Neural cell (in vitro differentiated cells): ENCODE measurements around the gene ZNF43. TPM values are rescaled to one million over a fixed set of nuclear protein-coding genes. Genes with fewer than 3 reads are reported as not detected.
A peak's percentile ranks its signal among the peaks of the same experiment; 100 is the strongest.
"Not testable (repeated sequence)": the region's sequence is repeated elsewhere in the genome, so short reads cannot be mapped to it uniquely, and the experiment has no call there.

ENCODE experiments used
- H2AFZ ChIP-seq: fragments of 200-600, 300-800 bp; sonication (generic), shearing (Covaris generic); 2 replicates; pipeline ENCODE4 v1.6.0; 2014; ENCODE audit warnings: low read depth, mild to moderate bottlenecking, antibody characterized with exemption, low read length, moderate library complexity
- H3F3A ChIP-seq: fragments of 200-600 bp; shearing (Covaris generic); 2 replicates; pipeline ENCODE4 v1.6.1; 2016; ENCODE audit warnings: mild to moderate bottlenecking, moderate library complexity, mixed read lengths, antibody characterized with exemption, low read length; ENCODE audit not compliant: insufficient read depth, poor library complexity, severe bottlenecking
- H3K27ac ChIP-seq: fragments of 200-600, 300-800 bp; sonication (generic), shearing (Covaris generic); 2 replicates; pipeline ENCODE4 v1.5.1; 2014; ENCODE audit warnings: mild to moderate bottlenecking, low read length, moderate library complexity
- H3K27me3 ChIP-seq: fragments of 300-800, 200-600 bp; sonication (generic), shearing (Covaris generic); 2 replicates; pipeline ENCODE4 v1.6.0; 2014; ENCODE audit warnings: mild to moderate bottlenecking, low read depth, low read length, moderate library complexity; ENCODE audit not compliant: insufficient read depth
- H3K36me3 ChIP-seq: fragments of 300-800, 200-600 bp; sonication (generic), shearing (Covaris generic); 2 replicates; pipeline ENCODE4 v1.5.1; 2014; ENCODE audit warnings: mild to moderate bottlenecking, antibody characterized with exemption, low read length, moderate library complexity; ENCODE audit not compliant: insufficient read depth
- H3K4me2 ChIP-seq: fragments of 300-800, 200-600 bp; sonication (generic), shearing (Covaris generic); 2 replicates; pipeline ENCODE4 v1.6.0; 2014; ENCODE audit warnings: mild to moderate bottlenecking, low read length
- H3K4me3 ChIP-seq: fragments of 300-800, 200-600 bp; sonication (generic), shearing (Covaris generic); 2 replicates; pipeline ENCODE4 v1.5.1; 2014; ENCODE audit warnings: mild to moderate bottlenecking, low read length, moderate library complexity
- H3K79me2 ChIP-seq: fragments of 200-600 bp; shearing (Covaris generic); replicated peaks from 2 replicates; pipeline ENCODE4 v1.6.0; 2014; ENCODE audit warnings: mild to moderate bottlenecking, low read length, moderate library complexity; ENCODE audit not compliant: insufficient read depth
- H3K9ac ChIP-seq: fragments of 300-800, 200-600 bp; sonication (generic), shearing (Covaris generic); 2 replicates; pipeline ENCODE4 v1.6.1; 2016; ENCODE audit warnings: mild to moderate bottlenecking, low read length, mixed read lengths
- H3K9me2 ChIP-seq: fragments of 200-600 bp; shearing (Covaris generic); 2 replicates; pipeline ENCODE4 v1.6.1; 2016; ENCODE audit warnings: mild to moderate bottlenecking, low read length, mixed read lengths; ENCODE audit not compliant: insufficient read depth
- H3K9me3 ChIP-seq: fragments of 200-600, 300-800 bp; sonication (generic), shearing (Covaris generic); 2 replicates; pipeline ENCODE4 v1.6.1; 2016; ENCODE audit warnings: mild to moderate bottlenecking, mixed run types, low read length, moderate library complexity, mixed read lengths
- H4K20me1 ChIP-seq: fragments of 200-600 bp; shearing (Covaris generic); 2 replicates; pipeline ENCODE4 v1.6.1; 2016; ENCODE audit warnings: mild to moderate bottlenecking, mixed run types; ENCODE audit not compliant: insufficient read depth
- EP300 ChIP-seq: fragments of 450-650 bp; conservative IDR thresholded peaks from 2 replicates; pipeline ENCODE4 v1.6.1; 2014; ENCODE audit warnings: antibody characterized with exemption, mild to moderate bottlenecking, moderate library complexity; ENCODE audit not compliant: poor library complexity, severe bottlenecking
- EZH2 ChIP-seq: fragments of 200-600, 300-800 bp; shearing (Covaris generic), sonication (generic); IDR thresholded peaks from 2 replicates; pipeline ENCODE4 v1.6.1; 2014; ENCODE audit warnings: antibody characterized with exemption, low read length, borderline replicate concordance, mild to moderate bottlenecking; ENCODE audit not compliant: insufficient read depth, poor library complexity, severe bottlenecking
- MXI1 ChIP-seq: fragments of 450-650 bp; conservative IDR thresholded peaks from 2 replicates; pipeline ENCODE4 v1.6.1; 2014; ENCODE audit warnings: antibody characterized with exemption, mild to moderate bottlenecking; ENCODE audit not compliant: poor library complexity, severe bottlenecking
- POLR2AphosphoS5 ChIP-seq: IDR thresholded peaks from 2 replicates; pipeline ENCODE4 v1.6.1; 2012
- RAD21 ChIP-seq: fragments of 450-650 bp; conservative IDR thresholded peaks from 2 replicates; pipeline ENCODE4 v1.6.1; 2014; ENCODE audit warnings: antibody characterized with exemption, mild to moderate bottlenecking, moderate library complexity
- SMC3 ChIP-seq: fragments of 450-650 bp; conservative IDR thresholded peaks from 2 replicates; pipeline ENCODE4 v1.6.1; 2014; ENCODE audit warnings: antibody characterized with exemption, mild to moderate bottlenecking, moderate library complexity; ENCODE audit not compliant: poor library complexity
- TAF1 ChIP-seq: IDR thresholded peaks from 2 replicates; pipeline ENCODE4 v1.6.1; 2012; ENCODE audit warnings: low read depth
- polyA minus RNA-seq: library from RNA; depleted of rRNA, polyadenylated mRNA; stranded (reverse); fragments of >200 nt; gene quantifications from 2 replicates; pipeline ENCODE4 v1.2.3, GENCODE V29; 2014
- polyA plus RNA-seq: library from polyadenylated mRNA; depleted of rRNA; stranded (reverse); fragments of >200 nt; gene quantifications from 2 replicates; pipeline ENCODE4 v1.2.3, GENCODE V29; 2014
- TF ChIP-seq, protein P1 (sequence below): fragments of 450-650 bp; IDR thresholded peaks from 2 replicates; pipeline ENCODE4 v1.5.1; 2014; ENCODE audit warnings: antibody characterized with exemption, mild to moderate bottlenecking, moderate library complexity; ENCODE audit not compliant: poor library complexity, severe bottlenecking
- TF ChIP-seq, protein P2 (sequence below): IDR thresholded peaks from 2 replicates; pipeline ENCODE4 v1.6.1; 2012; ENCODE audit warnings: borderline replicate concordance

The ZNF43 gene
- polyA plus RNA-seq = 16.3 and 18.1 TPM in 2 replicates
- polyA minus RNA-seq = 66.0 and 82.2 TPM in 2 replicates

DNA sequence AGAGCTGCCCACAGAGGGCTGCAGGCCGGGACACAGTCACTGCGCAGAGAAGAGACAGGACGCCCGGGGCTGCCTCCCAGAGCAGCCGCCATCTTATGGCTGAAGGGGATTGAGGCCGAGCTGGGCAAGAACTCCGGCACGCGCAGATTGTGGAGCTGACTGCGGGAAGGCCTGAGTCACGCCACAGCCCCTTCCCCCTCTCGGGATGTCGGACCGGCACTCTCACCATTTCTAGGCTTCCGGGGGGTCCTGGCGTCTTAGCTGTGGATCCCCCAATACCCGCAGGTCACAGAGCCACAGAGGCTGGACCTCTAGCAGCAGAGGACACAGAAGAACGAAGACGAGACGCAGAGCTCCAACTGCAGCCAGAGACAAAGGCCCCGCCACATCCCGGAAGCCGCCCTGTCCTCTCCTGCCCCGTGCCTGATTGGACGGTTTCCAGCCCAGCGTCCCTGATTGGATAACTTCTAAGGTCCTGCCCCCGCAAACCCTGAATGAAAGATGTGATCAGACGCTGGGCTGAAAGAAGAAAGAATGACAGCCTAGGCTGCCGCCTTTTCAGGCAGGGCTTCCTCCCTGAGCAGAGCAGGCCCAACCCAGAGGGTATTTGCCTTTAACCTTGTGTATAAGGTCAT is at the start of gene ZNF43:
ZNF43 (minus strand) TSS at position 373 of the 635 bp plus-strand sequence; CDS start at position 229, 144 bp downstream.
- H3K9me2 ChIP-seq = no peaks in the 10 kb centered on the region
- H4K20me1 ChIP-seq = no peaks in the 10 kb centered on the region
- peaks cover 17% of the 10 kb centered on the region for H3K36me3 ChIP-seq

DNA sequence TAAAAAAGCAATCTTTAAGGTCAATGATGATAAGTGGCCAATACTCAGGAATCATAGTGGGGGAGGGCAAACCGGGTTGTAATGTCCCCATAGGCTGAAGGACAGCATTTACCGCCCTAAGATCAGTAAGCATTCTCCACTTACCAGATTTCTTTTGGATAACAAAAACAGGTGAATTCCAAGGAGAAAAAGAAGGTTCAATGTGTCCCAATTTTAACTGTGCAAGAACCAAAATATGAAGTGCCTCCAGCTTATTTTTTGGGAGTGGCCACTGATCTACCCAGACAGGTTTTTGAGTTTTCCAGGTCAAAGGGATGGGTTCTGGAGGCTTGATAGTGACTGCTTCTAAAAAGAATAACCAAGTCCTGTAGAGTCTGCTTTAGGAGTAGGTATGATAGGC is 49.5 kb upstream of the ZNF43 start:
- H3K27ac ChIP-seq, H3K4me2 ChIP-seq, H3K4me3 ChIP-seq, H3K9ac ChIP-seq, H2AFZ ChIP-seq, H3F3A ChIP-seq, H3K9me2 ChIP-seq, H3K36me3 ChIP-seq, H3K9me3 ChIP-seq, H3K79me2 ChIP-seq, H3K27me3 ChIP-seq, H4K20me1 ChIP-seq: not testable (repeated sequence)

More for the DNA sequence above, at the start of gene ZNF43:
- no peaks in the 10 kb centered on the region for H3K27me3 ChIP-seq
- H3K4me3 ChIP-seq = peak within 1 kb of the TSS; percentile 80
- TF ChIP-seq EZH2 (no peak), RAD21 (peak; percentile 26), SMC3 (no peak), MXI1 (peak; percentile 84), TAF1 (peak; percentile 96), POLR2AphosphoS5 (peak; percentile 97), EP300 (peak; percentile 67)
- TF ChIP-seq, protein P1, sequence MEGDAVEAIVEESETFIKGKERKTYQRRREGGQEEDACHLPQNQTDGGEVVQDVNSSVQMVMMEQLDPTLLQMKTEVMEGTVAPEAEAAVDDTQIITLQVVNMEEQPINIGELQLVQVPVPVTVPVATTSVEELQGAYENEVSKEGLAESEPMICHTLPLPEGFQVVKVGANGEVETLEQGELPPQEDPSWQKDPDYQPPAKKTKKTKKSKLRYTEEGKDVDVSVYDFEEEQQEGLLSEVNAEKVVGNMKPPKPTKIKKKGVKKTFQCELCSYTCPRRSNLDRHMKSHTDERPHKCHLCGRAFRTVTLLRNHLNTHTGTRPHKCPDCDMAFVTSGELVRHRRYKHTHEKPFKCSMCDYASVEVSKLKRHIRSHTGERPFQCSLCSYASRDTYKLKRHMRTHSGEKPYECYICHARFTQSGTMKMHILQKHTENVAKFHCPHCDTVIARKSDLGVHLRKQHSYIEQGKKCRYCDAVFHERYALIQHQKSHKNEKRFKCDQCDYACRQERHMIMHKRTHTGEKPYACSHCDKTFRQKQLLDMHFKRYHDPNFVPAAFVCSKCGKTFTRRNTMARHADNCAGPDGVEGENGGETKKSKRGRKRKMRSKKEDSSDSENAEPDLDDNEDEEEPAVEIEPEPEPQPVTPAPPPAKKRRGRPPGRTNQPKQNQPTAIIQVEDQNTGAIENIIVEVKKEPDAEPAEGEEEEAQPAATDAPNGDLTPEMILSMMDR = no peak
- TF ChIP-seq, protein P2, sequence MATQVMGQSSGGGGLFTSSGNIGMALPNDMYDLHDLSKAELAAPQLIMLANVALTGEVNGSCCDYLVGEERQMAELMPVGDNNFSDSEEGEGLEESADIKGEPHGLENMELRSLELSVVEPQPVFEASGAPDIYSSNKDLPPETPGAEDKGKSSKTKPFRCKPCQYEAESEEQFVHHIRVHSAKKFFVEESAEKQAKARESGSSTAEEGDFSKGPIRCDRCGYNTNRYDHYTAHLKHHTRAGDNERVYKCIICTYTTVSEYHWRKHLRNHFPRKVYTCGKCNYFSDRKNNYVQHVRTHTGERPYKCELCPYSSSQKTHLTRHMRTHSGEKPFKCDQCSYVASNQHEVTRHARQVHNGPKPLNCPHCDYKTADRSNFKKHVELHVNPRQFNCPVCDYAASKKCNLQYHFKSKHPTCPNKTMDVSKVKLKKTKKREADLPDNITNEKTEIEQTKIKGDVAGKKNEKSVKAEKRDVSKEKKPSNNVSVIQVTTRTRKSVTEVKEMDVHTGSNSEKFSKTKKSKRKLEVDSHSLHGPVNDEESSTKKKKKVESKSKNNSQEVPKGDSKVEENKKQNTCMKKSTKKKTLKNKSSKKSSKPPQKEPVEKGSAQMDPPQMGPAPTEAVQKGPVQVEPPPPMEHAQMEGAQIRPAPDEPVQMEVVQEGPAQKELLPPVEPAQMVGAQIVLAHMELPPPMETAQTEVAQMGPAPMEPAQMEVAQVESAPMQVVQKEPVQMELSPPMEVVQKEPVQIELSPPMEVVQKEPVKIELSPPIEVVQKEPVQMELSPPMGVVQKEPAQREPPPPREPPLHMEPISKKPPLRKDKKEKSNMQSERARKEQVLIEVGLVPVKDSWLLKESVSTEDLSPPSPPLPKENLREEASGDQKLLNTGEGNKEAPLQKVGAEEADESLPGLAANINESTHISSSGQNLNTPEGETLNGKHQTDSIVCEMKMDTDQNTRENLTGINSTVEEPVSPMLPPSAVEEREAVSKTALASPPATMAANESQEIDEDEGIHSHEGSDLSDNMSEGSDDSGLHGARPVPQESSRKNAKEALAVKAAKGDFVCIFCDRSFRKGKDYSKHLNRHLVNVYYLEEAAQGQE = peak; percentile 82
- H2AFZ ChIP-seq = peak within 1 kb of the TSS; percentile 95
- peak within 1 kb of the TSS; percentile 96 for H3K27ac ChIP-seq
- peaks cover 34% of the 10 kb centered on the region for H3K79me2 ChIP-seq
- peak within 1 kb of the TSS; percentile 62 for H3K4me2 ChIP-seq
- peak within 1 kb of the TSS; percentile 91 for H3K9ac ChIP-seq
- H3K9me3 ChIP-seq = peaks cover 2% of the 10 kb centered on the region
- H3F3A ChIP-seq = peaks cover 5% of the 10 kb centered on the region

DNA sequence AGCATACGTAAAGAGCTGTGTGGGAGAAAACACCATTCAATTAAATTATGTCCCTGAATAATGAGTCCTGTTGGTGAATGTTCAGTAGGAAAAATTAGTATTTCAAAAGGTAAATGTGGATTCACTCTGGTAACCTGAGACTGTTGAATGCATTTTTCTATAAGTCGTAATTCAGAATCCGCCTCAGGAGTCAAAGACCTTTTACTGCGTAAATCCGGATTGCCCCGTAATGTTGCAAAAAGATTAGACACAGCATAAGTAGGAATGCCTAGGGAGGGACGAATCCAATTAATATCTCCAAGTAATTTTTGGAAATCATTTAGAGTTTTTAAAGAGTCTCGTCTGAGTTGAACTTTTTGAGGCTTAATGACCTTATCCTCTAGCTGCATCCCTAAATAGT is 48.8 kb upstream of the ZNF43 start:
- H3K79me2 ChIP-seq, H3K9me3 ChIP-seq, H4K20me1 ChIP-seq, H3K4me3 ChIP-seq, H3K27me3 ChIP-seq, H3K4me2 ChIP-seq, H3K9ac ChIP-seq, H3F3A ChIP-seq, H3K9me2 ChIP-seq, H2AFZ ChIP-seq, H3K27ac ChIP-seq, H3K36me3 ChIP-seq: not testable (repeated sequence)
